Stimulated activated effector memory CD8-positive, alpha-beta T cell treated with anti-CD3 and anti-CD28 coated beads, Interleukin-12 subunit alpha, Interleukin-12 subunit beta, amount 100 ng/mL, for 72 hours (primary cell): Measurements from ENCODE around the gene ATXN7L1.
A peak's percentile ranks its signal among the peaks of the same experiment; 100 is the strongest.

Experiments
- ATAC-seq: fragments of 150-1000 bp; cut with Tn5 transposase; 2 replicates; pipeline ENCODE4 v1.10.0; 2021
- DNase-seq, 2 donors: peaks; one replicate each; pipeline ENCODE4 v3.0.0; 2021 to 2022; ENCODE audit warnings: low spot score in 2 of 2
- H3K27ac Mint-ChIP-seq: one replicate; pipeline ENCODE4 v1.8.0; 2022; ENCODE audit warnings: mild to moderate bottlenecking, mixed read lengths
- H3K36me3 Mint-ChIP-seq: one replicate; pipeline ENCODE4 v1.8.0; 2022; ENCODE audit warnings: mild to moderate bottlenecking, mixed read lengths
- H3K4me1 Mint-ChIP-seq: one replicate; pipeline ENCODE4 v1.8.0; 2022; ENCODE audit warnings: mixed read lengths
- H3K4me3 Mint-ChIP-seq: one replicate; pipeline ENCODE4 v1.8.0; 2022; ENCODE audit warnings: mild to moderate bottlenecking, mixed read lengths
- H3K9me3 Mint-ChIP-seq: one replicate; pipeline ENCODE4 v1.8.0; 2022; ENCODE audit warnings: mixed read lengths

ATXN7L1 gene

GRCh38 chr7:105653441-105654005 lies 222.9 kb downstream of the ATXN7L1 start:
- ATAC-seq = no peak
- DNase-seq = no peak
- Mint-ChIP-seq H3K9me3 (no peaks in the 10 kb centered on the region), H3K27ac (peak overlapping the region; percentile 62), H3K4me1 (peaks cover 17% of the 10 kb centered on the region), H3K4me3 (no peak overlapping the region), H3K36me3 (peaks cover 9% of the 10 kb centered on the region)

DNA sequence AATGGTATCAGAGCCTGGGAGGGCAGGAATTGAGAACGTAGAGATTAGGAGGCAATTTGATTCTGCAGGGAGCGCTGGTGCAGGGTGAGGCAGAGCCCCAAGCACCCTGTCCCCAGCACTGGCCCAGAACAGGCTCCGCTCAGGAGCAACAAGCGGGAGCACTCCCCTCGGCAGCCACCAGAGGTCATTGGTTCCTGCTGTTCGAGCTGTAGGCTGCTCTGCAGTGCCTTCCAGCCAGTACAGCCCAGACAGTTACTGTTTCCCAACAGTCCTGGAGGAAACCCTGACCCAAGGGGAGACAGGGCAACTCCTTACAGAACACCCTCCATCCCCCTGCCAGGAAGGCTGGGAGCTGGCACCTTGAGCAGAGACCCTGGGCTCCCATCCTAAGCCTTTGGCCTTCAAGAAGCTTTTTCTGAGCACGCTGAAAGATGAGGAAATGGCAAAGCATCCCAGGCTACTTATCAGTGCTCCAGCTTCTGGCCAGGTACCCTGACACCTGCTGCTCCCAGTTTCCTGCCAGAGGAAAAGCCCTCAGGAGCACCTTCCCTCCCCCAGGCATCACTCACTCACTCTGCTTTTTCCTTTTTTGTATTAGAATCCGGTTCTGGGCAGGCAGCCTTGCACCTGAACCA lies 223.9 kb downstream of the ATXN7L1 start:
- H3K9me3 Mint-ChIP-seq = no peaks in the 10 kb centered on the region
- ATAC-seq (peak; percentile 81), DNase-seq (peak; percentile 42 to 78)
- no peak overlapping the region for H3K4me3 Mint-ChIP-seq
- peaks cover 9% of the 10 kb centered on the region for H3K36me3 Mint-ChIP-seq
- H3K4me1 Mint-ChIP-seq = peaks cover 24% of the 10 kb centered on the region
- H3K27ac Mint-ChIP-seq = no peak overlapping the region

GRCh38 chr7:105651798-105652197 lies 224.6 kb downstream of the ATXN7L1 start:
- ATAC-seq (no peak), DNase-seq (no peak)
- Mint-ChIP-seq H3K27ac (no peak overlapping the region), H3K36me3 (peaks cover 9% of the 10 kb centered on the region), H3K4me1 (peaks cover 19% of the 10 kb centered on the region), H3K4me3 (no peak overlapping the region), H3K9me3 (no peaks in the 10 kb centered on the region)

DNA sequence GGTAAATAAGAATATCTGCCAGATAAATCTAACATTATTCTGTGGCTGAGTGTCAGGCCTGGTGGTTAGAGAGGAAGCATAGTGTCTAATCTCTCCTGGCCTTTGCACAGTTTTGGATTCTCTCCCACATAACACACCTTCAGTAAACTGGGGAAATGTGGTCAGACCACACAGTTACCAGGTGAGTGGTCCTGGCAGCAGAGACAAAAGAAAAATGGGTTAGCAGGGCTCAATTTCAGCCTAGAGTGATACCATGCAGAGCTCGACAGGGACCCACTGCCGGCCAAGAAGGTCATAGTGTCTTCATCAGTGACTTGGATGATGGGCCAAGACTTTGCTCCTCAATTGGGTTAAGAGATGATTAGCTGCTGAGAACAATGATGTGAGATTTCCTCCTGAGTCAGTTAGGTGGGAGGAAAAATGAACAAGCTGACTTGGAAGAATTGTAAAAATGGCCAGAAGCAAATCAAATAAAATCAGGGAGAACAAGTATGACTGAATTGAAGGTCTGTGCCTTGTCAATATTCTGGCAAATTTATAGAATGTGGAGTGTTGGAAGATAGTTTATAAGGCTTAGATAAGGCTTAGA lies 225.9 kb downstream of the ATXN7L1 start:
- no peak for ATAC-seq
- no peak for DNase-seq
- no peak overlapping the region for H3K4me3 Mint-ChIP-seq
- no peaks in the 10 kb centered on the region for H3K9me3 Mint-ChIP-seq
- H3K27ac Mint-ChIP-seq = no peak overlapping the region
- H3K4me1 Mint-ChIP-seq = peaks cover 18% of the 10 kb centered on the region
- H3K36me3 Mint-ChIP-seq = peaks cover 9% of the 10 kb centered on the region

DNA sequence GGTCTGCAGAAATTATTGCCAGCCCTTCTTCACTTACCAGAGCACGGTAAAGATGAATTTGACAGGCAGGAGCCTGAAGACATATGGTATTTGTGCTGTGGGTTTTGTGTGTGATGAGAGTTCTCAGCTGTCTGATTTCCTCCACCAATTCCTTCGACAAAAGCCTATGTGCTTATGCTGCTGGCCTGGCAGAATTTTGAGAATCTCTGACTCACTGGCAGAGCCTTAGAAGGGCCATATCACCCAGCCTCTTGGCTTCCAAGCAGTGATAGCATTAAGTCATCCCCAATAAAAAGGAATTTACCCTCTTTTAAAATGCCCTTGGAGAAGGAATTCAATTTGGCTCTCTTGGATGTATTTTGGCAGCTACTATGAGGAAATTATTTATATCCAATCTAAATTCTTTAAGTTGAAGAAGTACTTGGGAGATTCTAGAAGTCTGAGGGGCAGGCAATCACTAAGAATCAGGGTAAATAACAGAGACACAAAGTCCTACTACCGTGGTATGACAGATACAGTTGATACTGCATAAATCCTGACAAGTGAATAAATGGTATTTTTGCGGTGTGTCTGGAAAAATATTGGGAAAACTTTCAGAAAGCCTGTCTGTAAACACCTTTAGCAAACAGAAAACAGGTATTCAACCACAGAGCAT lies 226.5 kb downstream of the ATXN7L1 start:
- Mint-ChIP-seq H3K27ac (peak overlapping the region; percentile 9), H3K9me3 (no peaks in the 10 kb centered on the region), H3K4me1 (peaks cover 18% of the 10 kb centered on the region), H3K36me3 (peaks cover 4% of the 10 kb centered on the region), H3K4me3 (no peak overlapping the region)
- no peak for DNase-seq
- ATAC-seq = no peak

DNA sequence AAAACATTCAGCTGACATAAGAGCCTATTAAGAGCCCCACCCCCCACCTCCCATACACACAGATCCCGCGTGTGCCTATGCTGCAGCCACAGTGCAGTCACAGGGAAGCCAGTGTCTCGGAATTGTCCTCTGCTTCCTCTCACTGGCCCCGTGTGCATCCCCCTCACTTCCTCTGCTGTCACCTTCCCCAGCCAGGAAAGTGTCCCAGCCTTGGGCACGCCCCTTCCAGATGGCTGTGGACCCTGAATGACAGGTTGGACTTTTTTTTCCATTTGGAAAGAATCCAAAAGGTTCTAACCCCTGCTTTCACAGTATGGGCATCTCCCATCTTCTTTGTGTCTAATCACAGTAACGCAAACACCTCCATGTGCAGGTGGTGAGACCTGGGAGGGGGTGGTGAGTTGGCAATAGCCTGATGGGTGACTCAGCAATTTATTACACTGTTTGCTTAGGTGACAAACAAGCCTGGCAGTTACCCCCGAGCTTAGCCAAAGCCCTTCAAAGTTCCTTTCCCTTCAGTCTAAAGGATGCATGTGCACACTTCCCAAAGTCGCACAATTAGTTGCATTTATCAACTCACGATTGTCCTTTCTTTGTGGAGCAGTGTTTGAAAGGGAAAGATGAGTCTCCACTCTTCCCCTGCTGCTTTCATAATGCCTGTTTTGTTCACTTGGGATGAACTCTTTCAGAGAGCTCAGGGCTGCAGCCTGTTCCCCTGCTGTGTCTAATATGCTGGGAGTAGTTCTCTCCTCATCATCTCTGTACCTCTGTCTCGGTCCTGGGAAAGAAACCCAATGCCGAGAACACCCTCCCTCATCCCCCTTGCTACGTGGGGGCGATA lies 227.6 kb downstream of the ATXN7L1 start:
- ATAC-seq = no peak
- no peak overlapping the region for H3K4me3 Mint-ChIP-seq
- H3K27ac Mint-ChIP-seq = peak overlapping the region; percentile 62
- no peak for DNase-seq
- H3K9me3 Mint-ChIP-seq = no peaks in the 10 kb centered on the region
- H3K4me1 Mint-ChIP-seq = peaks cover 15% of the 10 kb centered on the region
- H3K36me3 Mint-ChIP-seq = no peaks in the 10 kb centered on the region

GRCh38 chr7:105647591-105647990 lies 228.8 kb downstream of the ATXN7L1 start:
- no peak for DNase-seq

DNA sequence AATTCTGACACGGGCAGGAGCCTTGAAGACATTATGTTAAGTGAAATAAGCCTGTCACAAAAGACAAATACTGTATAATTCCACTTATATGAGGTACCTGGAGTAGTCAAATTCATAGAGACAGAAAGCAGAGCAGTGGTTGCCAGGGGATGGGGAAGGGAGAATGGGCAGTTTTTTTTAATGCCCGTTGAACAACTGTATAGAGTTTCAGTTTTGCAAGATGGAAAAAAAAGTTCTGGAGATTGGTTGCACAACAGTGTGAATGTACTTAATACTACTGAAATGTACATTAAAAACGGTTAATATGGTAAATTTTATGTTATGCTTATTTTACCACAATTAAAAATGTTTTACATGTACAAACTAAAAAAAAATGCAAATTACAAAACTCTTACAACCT lies 231.5 kb downstream of the ATXN7L1 start:
- Mint-ChIP-seq H3K27ac (no peak overlapping the region), H3K4me1 (peaks cover 13% of the 10 kb centered on the region), H3K36me3 (peaks cover 15% of the 10 kb centered on the region), H3K9me3 (no peaks in the 10 kb centered on the region), H3K4me3 (no peak overlapping the region)
- DNase-seq = no peak
- ATAC-seq = no peak

More at GRCh38 chr7:105647591-105647990, 228.8 kb downstream of the ATXN7L1 start:
- H3K36me3 Mint-ChIP-seq = no peaks in the 10 kb centered on the region
- peaks cover 13% of the 10 kb centered on the region for H3K4me1 Mint-ChIP-seq
- H3K27ac Mint-ChIP-seq = peak overlapping the region; percentile 62
- ATAC-seq = no peak
- no peaks in the 10 kb centered on the region for H3K9me3 Mint-ChIP-seq
- H3K4me3 Mint-ChIP-seq = no peak overlapping the region

GRCh38 chr7:105643851-105644250 lies 232.5 kb downstream of the ATXN7L1 start:
- peaks cover 15% of the 10 kb centered on the region for H3K36me3 Mint-ChIP-seq
- no peak overlapping the region for H3K4me3 Mint-ChIP-seq
- DNase-seq = no peak
- peaks cover 6% of the 10 kb centered on the region for H3K4me1 Mint-ChIP-seq
- H3K9me3 Mint-ChIP-seq = no peaks in the 10 kb centered on the region
- H3K27ac Mint-ChIP-seq = peak overlapping the region; percentile 12
- no peak for ATAC-seq

DNA sequence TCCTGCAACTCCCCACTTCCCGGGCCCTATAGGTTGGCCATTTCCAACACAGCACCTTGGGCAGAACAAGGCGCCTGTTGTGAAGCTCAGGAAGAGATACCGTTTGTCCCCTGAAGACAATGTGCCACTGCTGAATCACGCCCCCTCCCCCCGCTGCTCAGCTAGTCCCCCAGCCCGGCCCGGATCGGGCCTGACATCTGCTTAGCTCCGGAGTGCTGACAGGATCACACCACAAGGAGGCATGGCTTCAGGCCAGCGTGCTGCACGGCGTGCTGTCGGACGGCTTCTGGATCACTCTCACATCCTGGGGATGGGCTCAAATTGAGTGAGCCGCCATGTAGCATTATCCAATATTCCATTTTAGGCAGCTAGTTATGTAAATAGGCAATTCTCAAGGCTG lies 233.0 kb downstream of the ATXN7L1 start:
- ATAC-seq (no peak), DNase-seq (no peak)
- H3K9me3 Mint-ChIP-seq = no peaks in the 10 kb centered on the region
- peaks cover 17% of the 10 kb centered on the region for H3K36me3 Mint-ChIP-seq
- H3K27ac Mint-ChIP-seq = no peak overlapping the region
- no peak overlapping the region for H3K4me3 Mint-ChIP-seq
- H3K4me1 Mint-ChIP-seq = peaks cover 6% of the 10 kb centered on the region

DNA sequence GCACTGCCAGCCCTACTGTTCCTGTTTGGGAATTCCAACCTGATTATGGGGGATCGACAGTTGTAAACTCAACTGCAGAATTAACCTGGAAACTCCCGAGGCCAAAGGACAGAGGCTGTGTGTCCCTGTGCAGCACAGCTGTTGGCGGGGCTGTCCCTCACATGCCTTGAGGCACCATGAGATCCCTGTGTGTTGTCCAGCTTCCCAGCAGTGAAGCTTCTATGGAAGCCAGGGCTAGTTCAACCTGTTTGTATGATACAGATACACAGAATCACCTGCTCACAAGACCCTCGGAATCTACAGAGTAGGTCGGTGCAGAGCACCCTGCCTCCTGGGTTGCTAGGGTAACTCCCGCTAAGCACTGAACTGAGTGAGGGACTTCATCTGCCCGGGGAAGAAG lies 234.1 kb downstream of the ATXN7L1 start:
- DNase-seq (no peak), ATAC-seq (no peak)
- H3K4me1 Mint-ChIP-seq = no peaks in the 10 kb centered on the region
- H3K4me3 Mint-ChIP-seq = no peak overlapping the region
- no peaks in the 10 kb centered on the region for H3K9me3 Mint-ChIP-seq
- H3K27ac Mint-ChIP-seq = peak overlapping the region; percentile 63
- H3K36me3 Mint-ChIP-seq = peaks cover 28% of the 10 kb centered on the region

GRCh38 chr7:105640956-105641810 lies 235.2 kb downstream of the ATXN7L1 start:
- H3K9me3 Mint-ChIP-seq = no peaks in the 10 kb centered on the region
- H3K4me3 Mint-ChIP-seq = no peak overlapping the region
- ATAC-seq = no peak
- no peak overlapping the region for H3K27ac Mint-ChIP-seq
- DNase-seq = no peak
- no peaks in the 10 kb centered on the region for H3K4me1 Mint-ChIP-seq
- peaks cover 39% of the 10 kb centered on the region for H3K36me3 Mint-ChIP-seq

DNA sequence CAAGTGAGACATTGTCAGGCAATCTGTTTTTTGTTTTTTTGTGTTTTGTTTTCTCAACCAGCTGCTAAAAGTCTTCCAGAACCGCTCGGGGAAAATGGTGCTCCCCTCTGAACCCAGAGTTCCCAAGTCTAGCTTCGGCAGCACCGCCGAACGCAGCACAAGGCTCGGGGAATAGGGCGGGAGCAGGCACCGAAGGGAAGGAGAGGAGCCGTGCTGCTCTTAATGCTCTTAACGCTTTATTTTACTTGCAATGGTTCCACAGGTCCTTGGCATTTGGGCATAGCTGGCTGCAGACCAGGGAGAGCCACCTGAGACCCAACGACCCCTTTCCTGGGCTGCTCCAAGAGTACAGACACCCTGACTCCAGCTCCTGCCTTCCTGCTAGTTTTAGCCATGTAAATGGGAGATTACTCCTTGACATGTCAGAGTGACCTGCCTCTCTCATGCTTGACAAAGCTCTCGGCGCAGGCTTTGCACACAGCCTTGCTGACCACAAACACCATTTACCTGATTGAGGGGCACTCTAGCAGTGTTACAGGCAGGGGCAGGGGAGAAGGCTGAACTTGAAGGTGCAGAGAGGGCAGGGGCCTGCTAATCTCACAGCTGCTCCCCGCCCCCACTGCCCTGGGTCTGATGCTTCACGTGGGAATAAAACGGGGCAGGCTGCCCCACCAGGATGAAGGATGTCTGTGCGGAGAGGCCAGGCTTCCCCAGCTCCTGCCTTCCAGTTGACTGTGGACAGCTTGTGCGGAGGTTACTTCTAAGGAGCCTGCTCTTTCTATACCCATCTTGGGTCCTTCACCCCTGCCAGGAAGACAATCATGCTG lies 236.5 kb downstream of the ATXN7L1 start:
- no peaks in the 10 kb centered on the region for H3K4me1 Mint-ChIP-seq
- no peak for DNase-seq
- H3K4me3 Mint-ChIP-seq = no peak overlapping the region
- no peaks in the 10 kb centered on the region for H3K9me3 Mint-ChIP-seq
- no peak overlapping the region for H3K27ac Mint-ChIP-seq
- peaks cover 51% of the 10 kb centered on the region for H3K36me3 Mint-ChIP-seq
- no peak for ATAC-seq
